A673 (cell line): ENCODE results near the gene GRM1. TPM values are rescaled to one million over a fixed set of nuclear protein-coding genes. Genes with fewer than 3 reads are reported as not detected.

ENCODE experiments used
- BruUV-seq: library from RNA; stranded (reverse); fragments of 400-500 nt; replicated peaks from 2 replicates; lab custom pipeline; 2021; lab: Mats Ljungman, UMichigan
- CTCF ChIA-PET: fragments of 300-600 bp; sonication (Branson Sonifier 250); formaldehyde crosslinking; loops from one replicate; lab custom pipeline; 2022; ENCODE audit warnings: antibody characterized with exemption; lab: Charles Lee
- POLR2A ChIA-PET: fragments of 300-600 bp; sonication (Branson Sonifier 250); formaldehyde crosslinking; loops from one replicate; lab custom pipeline; 2022; ENCODE audit warnings: antibody characterized with exemption; ENCODE audit not compliant: low non-redundant PET; lab: Charles Lee
- DNase-seq: peaks from one replicate; pipeline ENCODE4 v3.0.0-alpha.2; 2015; ENCODE audit warnings: low spot score
- H3K27ac ChIP-seq: fragments of 200-600 bp; sonication (generic); 2 replicates; pipeline ENCODE4 v1.5.1; 2016; ENCODE audit warnings: mixed run types, low read depth, mild to moderate bottlenecking, mixed read lengths, antibody characterized with exemption, low read length; ENCODE audit not compliant: poor library complexity, severe bottlenecking
- H3K27me3 ChIP-seq: fragments of 200-600 bp; sonication (generic); replicated peaks from 2 replicates; pipeline ENCODE4 v1.6.1; 2017; ENCODE audit warnings: mixed run types, low read depth, mild to moderate bottlenecking, mixed read lengths, antibody characterized with exemption, low read length; ENCODE audit not compliant: insufficient read depth, poor library complexity
- H3K36me3 ChIP-seq: fragments of 200-600 bp; sonication (generic); 2 replicates; pipeline ENCODE4 v1.6.1; 2016; ENCODE audit warnings: mixed run types, mild to moderate bottlenecking, mixed read lengths, antibody characterized with exemption, low read length; ENCODE audit not compliant: insufficient read depth, poor library complexity, severe bottlenecking
- H3K4me1 ChIP-seq: fragments of 200-600 bp; sonication (generic); 2 replicates; pipeline ENCODE4 v1.6.1; 2017; ENCODE audit warnings: mixed run types, mild to moderate bottlenecking, mixed read lengths, antibody characterized with exemption, low read length; ENCODE audit not compliant: insufficient read depth, poor library complexity, severe bottlenecking
- H3K4me3 ChIP-seq: fragments of 200-600 bp; sonication (generic); 2 replicates; pipeline ENCODE4 v1.5.1; 2016; ENCODE audit warnings: low read depth, mixed run types, mild to moderate bottlenecking, mixed read lengths, low read length; ENCODE audit not compliant: poor library complexity, severe bottlenecking
- H3K9me3 ChIP-seq: fragments of 200-600 bp; sonication (generic); 2 replicates; pipeline ENCODE4 v1.6.1; 2016; ENCODE audit warnings: mixed run types, low read depth, mild to moderate bottlenecking, mixed read lengths, antibody characterized with exemption, low read length; ENCODE audit not compliant: poor library complexity, severe bottlenecking
- EZH2 ChIP-seq: fragments of 200-600 bp; sonication (generic); IDR thresholded peaks from 2 replicates; pipeline ENCODE4 v1.6.1; 2017; ENCODE audit warnings: borderline replicate concordance, low read depth, mild to moderate bottlenecking, mixed read lengths, antibody characterized with exemption, low read length; ENCODE audit not compliant: poor library complexity, severe bottlenecking
- intact Hi-C: fragments of 100-400 bp; cut with micrococcal nuclease; formaldehyde crosslinking; loops from one replicate; pipeline ENCODE4 v1.10.0; 2022; ENCODE audit not compliant: unreplicated experiment
- total RNA-seq: library from RNA; stranded (reverse); gene quantifications from 2 replicates; pipeline ENCODE4 v1.2.3, GENCODE V29; 2021
- TF ChIP-seq, protein P1 (sequence below): fragments of 300-800, 200-600 bp; sonication (generic); conservative IDR thresholded peaks from 2 replicates; pipeline ENCODE4 v1.5.1; 2017; ENCODE audit warnings: low read depth, mild to moderate bottlenecking, antibody characterized with exemption, low read length, moderate library complexity, mixed read lengths

GRM1 gene
- total RNA-seq, 1 experiment from 2014 or later, result 0.11 TPM

DNA sequence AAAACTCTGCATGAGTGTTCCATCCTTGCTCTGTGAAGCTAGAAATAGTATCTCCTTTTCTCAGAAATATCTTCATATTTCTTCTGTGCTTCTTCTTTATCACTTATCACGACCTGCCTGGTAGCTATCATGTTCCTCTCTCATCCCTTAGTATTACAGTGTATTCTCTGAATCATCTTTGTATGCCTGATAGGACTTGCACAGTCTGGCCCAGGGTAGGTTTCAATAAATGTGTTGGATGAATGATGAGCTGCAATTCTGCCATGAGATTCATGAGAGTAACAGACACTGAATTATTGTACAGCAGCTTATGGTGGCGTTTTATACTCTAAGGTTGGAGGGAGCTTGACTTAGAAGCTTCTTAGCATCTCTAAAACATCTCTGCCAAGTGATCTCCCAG is 66.6 kb downstream of the GRM1 start:
- BruUV-seq, result no TSS peak
- TF ChIP-seq, protein P1, sequence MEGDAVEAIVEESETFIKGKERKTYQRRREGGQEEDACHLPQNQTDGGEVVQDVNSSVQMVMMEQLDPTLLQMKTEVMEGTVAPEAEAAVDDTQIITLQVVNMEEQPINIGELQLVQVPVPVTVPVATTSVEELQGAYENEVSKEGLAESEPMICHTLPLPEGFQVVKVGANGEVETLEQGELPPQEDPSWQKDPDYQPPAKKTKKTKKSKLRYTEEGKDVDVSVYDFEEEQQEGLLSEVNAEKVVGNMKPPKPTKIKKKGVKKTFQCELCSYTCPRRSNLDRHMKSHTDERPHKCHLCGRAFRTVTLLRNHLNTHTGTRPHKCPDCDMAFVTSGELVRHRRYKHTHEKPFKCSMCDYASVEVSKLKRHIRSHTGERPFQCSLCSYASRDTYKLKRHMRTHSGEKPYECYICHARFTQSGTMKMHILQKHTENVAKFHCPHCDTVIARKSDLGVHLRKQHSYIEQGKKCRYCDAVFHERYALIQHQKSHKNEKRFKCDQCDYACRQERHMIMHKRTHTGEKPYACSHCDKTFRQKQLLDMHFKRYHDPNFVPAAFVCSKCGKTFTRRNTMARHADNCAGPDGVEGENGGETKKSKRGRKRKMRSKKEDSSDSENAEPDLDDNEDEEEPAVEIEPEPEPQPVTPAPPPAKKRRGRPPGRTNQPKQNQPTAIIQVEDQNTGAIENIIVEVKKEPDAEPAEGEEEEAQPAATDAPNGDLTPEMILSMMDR, result no peak
- TF ChIP-seq EZH2, result no peak
- Histone ChIP-seq H3K9me3 (no peaks in the 10 kb centered on the region), H3K4me1 (no peaks in the 10 kb centered on the region), H3K27ac (no peak overlapping the region), H3K4me3 (no peak overlapping the region), H3K36me3 (no peaks in the 10 kb centered on the region), H3K27me3 (no peaks in the 10 kb centered on the region)
- intact Hi-C loops, result no loop called here
- ChIA-PET POLR2A (no interaction called here), CTCF (no interaction called here)
- DNase-seq, result no peak

DNA sequence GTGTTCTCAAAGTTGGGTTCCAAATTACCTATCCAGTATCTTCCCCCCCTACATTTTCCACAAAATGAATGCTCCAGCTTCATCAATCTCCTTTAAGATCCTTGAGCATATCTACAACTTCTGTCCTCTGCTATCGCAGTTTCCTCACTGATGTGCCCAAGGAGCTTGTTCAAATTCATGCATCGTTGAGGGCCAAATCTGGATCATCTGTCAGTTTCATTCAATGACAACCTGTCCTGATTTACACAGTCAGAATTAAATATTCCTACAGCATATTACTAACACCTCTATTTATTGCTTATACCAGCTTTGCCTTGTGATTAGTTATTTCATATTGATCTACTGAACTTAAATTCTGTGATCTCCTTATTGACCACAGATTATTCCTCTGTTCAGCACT is 68.7 kb downstream of the GRM1 start:
- H3K27ac ChIP-seq, result no peak overlapping the region
- no TSS peak for BruUV-seq
- no peak overlapping the region for H3K4me3 ChIP-seq
- no peaks in the 10 kb centered on the region for H3K27me3 ChIP-seq
- no peaks in the 10 kb centered on the region for H3K36me3 ChIP-seq
- H3K4me1 ChIP-seq, result no peaks in the 10 kb centered on the region
- DNase-seq, result no peak
- no peaks in the 10 kb centered on the region for H3K9me3 ChIP-seq
- TF ChIP-seq EZH2, result no peak
- TF ChIP-seq, protein P1, result no peak
- POLR2A ChIA-PET, result no interaction called here
- CTCF ChIA-PET, result no interaction called here
- intact Hi-C loops, result no loop called here

DNA sequence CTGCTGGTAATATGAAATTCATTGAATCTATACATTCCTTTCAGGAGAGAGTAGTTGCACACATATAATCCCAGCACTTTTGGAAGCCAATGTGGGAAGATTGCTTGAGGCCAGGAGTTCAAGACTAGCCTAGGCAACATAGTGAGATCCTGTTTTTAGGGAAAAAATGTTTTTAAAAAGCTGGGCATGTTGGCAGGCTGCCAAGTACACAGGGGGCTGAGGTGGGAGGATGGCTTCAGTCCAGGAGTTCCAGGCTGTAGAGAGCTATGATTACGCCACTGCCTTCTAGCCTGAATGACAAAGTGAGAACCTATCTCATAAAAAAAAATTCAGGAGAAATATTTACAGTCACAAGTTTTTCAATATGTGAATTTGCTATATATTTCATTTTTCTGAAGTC is 71.9 kb downstream of the GRM1 start:
- no TSS peak for BruUV-seq
- Histone ChIP-seq H3K9me3 (no peaks in the 10 kb centered on the region), H3K36me3 (no peaks in the 10 kb centered on the region), H3K27ac (no peak overlapping the region), H3K27me3 (no peaks in the 10 kb centered on the region), H3K4me1 (no peaks in the 10 kb centered on the region), H3K4me3 (no peak overlapping the region)
- POLR2A ChIA-PET, result no interaction called here
- no peak for DNase-seq
- CTCF ChIA-PET, result no interaction called here
- TF ChIP-seq EZH2, result no peak
- TF ChIP-seq, protein P1, result no peak
- intact Hi-C loops, result no loop called here
